Measurements from ENCODE around the gene GSE1.

The GSE1 gene

GRCh38 chr16:85699628-85700027 is 86.5 kb downstream of the GSE1 start:
- no peak for TF ChIP-seq CTCF (IDR thresholded peaks at IDR 0.05; ENCODE audit: extremely low read depth, missing control alignments)
- DNase-seq (ENCODE audit: low spot score) = no peak

- TF ChIP-seq CTCF (IDR thresholded peaks at IDR 0.05; ENCODE audit: extremely low read depth, missing control alignments) = no peak
- no peak for DNase-seq (ENCODE audit: low spot score)
Measured at GRCh38 chr16:85704011-85704410, 90.9 kb downstream of the GSE1 start.

GRCh38 chr16:85704900-85705846 is 92.1 kb downstream of the GSE1 start:
- TF ChIP-seq CTCF (IDR thresholded peaks at IDR 0.05; ENCODE audit: extremely low read depth, missing control alignments) = no peak
- DNase-seq (ENCODE audit: low spot score) = no peak

- DNase-seq (ENCODE audit: low spot score) = no peak
- TF ChIP-seq CTCF (IDR thresholded peaks at IDR 0.05; ENCODE audit: extremely low read depth, missing control alignments) = no peak
Measured at GRCh38 chr16:85706449-85707034, 93.4 kb downstream of the GSE1 start.

- TF ChIP-seq CTCF (IDR thresholded peaks at IDR 0.05; ENCODE audit: extremely low read depth, missing control alignments) = no peak
- DNase-seq (ENCODE audit: low spot score) = no peak
Measured at GRCh38 chr16:85707528-85708095, 94.5 kb downstream of the GSE1 start.

GRCh38 chr16:85708338-85708737 is 95.2 kb downstream of the GSE1 start:
- no peak for TF ChIP-seq CTCF (IDR thresholded peaks at IDR 0.05; ENCODE audit: extremely low read depth, missing control alignments)
- DNase-seq (ENCODE audit: low spot score) = no peak
